DND-41 (cell line): ENCODE measurements around the gene IQCE.

Experiments
- EZH2 ChIP-seq: IDR thresholded peaks from 3 replicates; pipeline ENCODE4 v1.6.1; 2012; ENCODE audit warnings: borderline replicate concordance, low read depth, mild to moderate bottlenecking, moderate library complexity, low read length, inconsistent platforms; ENCODE audit not compliant: severe bottlenecking
- TF ChIP-seq, protein P1 (sequence below): IDR thresholded peaks from 2 replicates; pipeline ENCODE4 v1.5.1; 2012; ENCODE audit warnings: borderline replicate concordance, low read length, moderate library complexity, mild to moderate bottlenecking; ENCODE audit not compliant: poor library complexity, severe bottlenecking; ENCODE audit errors: extremely low read depth

DNA sequence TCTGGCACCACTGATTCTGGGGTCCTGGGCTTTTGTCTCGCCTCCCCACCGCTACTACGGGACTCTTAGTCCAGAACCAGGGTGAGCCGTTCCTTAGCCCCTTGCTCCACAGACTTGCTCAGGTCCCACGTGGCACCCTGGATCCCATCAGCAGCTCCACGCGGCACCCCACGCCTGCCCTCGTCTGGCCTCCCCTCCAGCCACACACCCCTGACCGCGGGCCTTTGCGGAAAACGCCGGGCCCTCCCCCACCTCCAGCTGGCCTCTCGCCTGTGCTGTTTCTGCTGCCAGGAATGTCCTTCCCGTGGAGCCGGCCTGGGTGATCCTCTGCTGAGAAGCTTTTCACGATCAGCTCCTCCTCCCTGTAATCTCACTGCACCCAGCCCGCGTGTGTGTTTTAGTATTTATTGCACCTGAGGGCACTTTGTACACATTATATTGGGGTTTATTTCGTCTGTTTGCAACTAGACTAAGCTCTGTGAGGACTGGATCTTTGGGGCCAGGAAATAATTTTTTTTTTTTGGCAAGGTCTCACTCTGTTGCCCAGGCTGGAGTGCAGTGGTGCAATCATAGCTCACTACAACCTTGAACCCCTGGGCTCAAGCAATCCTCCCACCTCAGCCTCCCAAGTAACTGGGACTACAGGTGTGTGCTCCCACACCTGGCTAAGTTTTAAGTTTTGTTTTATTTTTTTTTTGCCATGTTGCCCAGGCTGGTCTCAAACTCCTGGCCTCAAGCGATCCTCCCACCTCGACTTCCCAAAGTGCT, 62.5 kb downstream of the IQCE start:
- TF ChIP-seq, protein P1, sequence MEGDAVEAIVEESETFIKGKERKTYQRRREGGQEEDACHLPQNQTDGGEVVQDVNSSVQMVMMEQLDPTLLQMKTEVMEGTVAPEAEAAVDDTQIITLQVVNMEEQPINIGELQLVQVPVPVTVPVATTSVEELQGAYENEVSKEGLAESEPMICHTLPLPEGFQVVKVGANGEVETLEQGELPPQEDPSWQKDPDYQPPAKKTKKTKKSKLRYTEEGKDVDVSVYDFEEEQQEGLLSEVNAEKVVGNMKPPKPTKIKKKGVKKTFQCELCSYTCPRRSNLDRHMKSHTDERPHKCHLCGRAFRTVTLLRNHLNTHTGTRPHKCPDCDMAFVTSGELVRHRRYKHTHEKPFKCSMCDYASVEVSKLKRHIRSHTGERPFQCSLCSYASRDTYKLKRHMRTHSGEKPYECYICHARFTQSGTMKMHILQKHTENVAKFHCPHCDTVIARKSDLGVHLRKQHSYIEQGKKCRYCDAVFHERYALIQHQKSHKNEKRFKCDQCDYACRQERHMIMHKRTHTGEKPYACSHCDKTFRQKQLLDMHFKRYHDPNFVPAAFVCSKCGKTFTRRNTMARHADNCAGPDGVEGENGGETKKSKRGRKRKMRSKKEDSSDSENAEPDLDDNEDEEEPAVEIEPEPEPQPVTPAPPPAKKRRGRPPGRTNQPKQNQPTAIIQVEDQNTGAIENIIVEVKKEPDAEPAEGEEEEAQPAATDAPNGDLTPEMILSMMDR: no peak
- TF ChIP-seq EZH2: no peak
